Fibroblast of lung (primary cell): ENCODE results near the gene EML4. TPM values are rescaled to one million over a fixed set of nuclear protein-coding genes. Genes with fewer than 3 reads are reported as not detected.
"Not testable (repeated sequence)": the region's sequence is repeated elsewhere in the genome, so short reads cannot be mapped to it uniquely, and the experiment has no call there.

Experiments
- DNase-seq, 2 donors: peaks; one replicate each; pipeline versions ENCODE4 v3.0.0 to v3.0.0-alpha.2; 2010; ENCODE audit warnings: low read depth in 2 of 2
- H2AFZ ChIP-seq: 2 replicates; pipeline ENCODE4 v1.5.1; 2012; ENCODE audit warnings: low read length, control low read depth, inconsistent platforms
- H3K27ac ChIP-seq: 2 replicates; pipeline ENCODE4 v1.5.1; 2011; ENCODE audit warnings: low read length, control low read depth; ENCODE audit not compliant: insufficient read depth
- H3K27me3 ChIP-seq: 2 replicates; pipeline ENCODE4 v1.5.1; 2011; ENCODE audit warnings: mild to moderate bottlenecking, low read length; ENCODE audit not compliant: control insufficient read depth, insufficient read depth
- H3K36me3 ChIP-seq: 2 replicates; pipeline ENCODE4 v1.5.1; 2011; ENCODE audit warnings: low read length; ENCODE audit not compliant: control insufficient read depth, insufficient read depth
- H3K4me1 ChIP-seq: 2 replicates; pipeline ENCODE4 v1.5.1; 2011; ENCODE audit warnings: low read length; ENCODE audit not compliant: control insufficient read depth, insufficient read depth; ENCODE audit errors: extremely low read depth
- H3K4me2 ChIP-seq: 2 replicates; pipeline ENCODE4 v1.5.1; 2011; ENCODE audit warnings: low read length, control low read depth; ENCODE audit not compliant: insufficient read depth; ENCODE audit errors: extremely low read depth
- H3K4me3 ChIP-seq, 4 experiments: fragments of 200-600 bp in 1 of 4; sonication (generic) in 1 of 4; replicated peaks in 1 of 4; 2 replicates each; pipeline ENCODE4 v1.5.1; 2011 to 2016; ENCODE audit warnings: low read length in 4 of 4, low read depth in 3 of 4, mild to moderate bottlenecking in 3 of 4, control low read depth in 2 of 4, inconsistent platforms in 1 of 4, mixed read lengths in 1 of 4; ENCODE audit not compliant: insufficient read depth in 1 of 4; ENCODE audit errors: control extremely low read depth in 1 of 4
- H3K79me2 ChIP-seq: 2 replicates; pipeline ENCODE4 v1.5.1; 2012; ENCODE audit warnings: mild to moderate bottlenecking, low read length, inconsistent platforms; ENCODE audit not compliant: control insufficient read depth, insufficient read depth
- H3K9ac ChIP-seq: 2 replicates; pipeline ENCODE4 v1.5.1; 2011; ENCODE audit warnings: mild to moderate bottlenecking, low read length, control low read depth; ENCODE audit not compliant: insufficient read depth
- H3K9me3 ChIP-seq: 2 replicates; pipeline ENCODE4 v1.5.1; 2012; ENCODE audit warnings: low read depth, low read length; ENCODE audit not compliant: control insufficient read depth, insufficient read depth
- H4K20me1 ChIP-seq: 2 replicates; pipeline ENCODE4 v1.5.1; 2011; ENCODE audit warnings: low read length; ENCODE audit not compliant: control insufficient read depth, insufficient read depth; ENCODE audit errors: extremely low read depth
- EZH2 ChIP-seq: IDR thresholded peaks from 2 replicates; pipeline ENCODE4 v1.5.1; 2012; ENCODE audit warnings: low read length, control low read depth, mild to moderate bottlenecking; ENCODE audit errors: missing control alignments
- polyA plus RNA-seq, 2 donors: library from polyadenylated mRNA; depleted of rRNA in 1 of 2; stranded (reverse) in 1 of 2; unstranded in 1 of 2; fragments of >200 nt; gene quantifications; 2 replicates each; pipeline ENCODE4 v1.2.1, GENCODE V29; 2011 to 2012; ENCODE audit warnings: missing spikeins in 1 of 2
- total RNA-seq: library from RNA; depleted of rRNA; stranded (reverse); fragments of >200 nt; gene quantifications from 2 replicates; pipeline ENCODE4 v1.2.1, GENCODE V29; 2014
- TF ChIP-seq, protein P1 (sequence below), 2 donors: IDR thresholded peaks in 1 of 2; conservative IDR thresholded peaks in 1 of 2; 1 replicate in 1 of 2; 2 replicates in 1 of 2; pipeline ENCODE4 v1.5.1; 2011 to 2012; ENCODE audit warnings: low read length in 2 of 2, control low read depth in 1 of 2, inconsistent platforms in 1 of 2, low read depth in 1 of 2, mild to moderate bottlenecking in 1 of 2

Gene EML4
- total and polyA plus RNA-seq, 2 donors (not counting 1 experiment from before 2014, with no cell fraction given), result 49.5 to 62.7 TPM

DNA sequence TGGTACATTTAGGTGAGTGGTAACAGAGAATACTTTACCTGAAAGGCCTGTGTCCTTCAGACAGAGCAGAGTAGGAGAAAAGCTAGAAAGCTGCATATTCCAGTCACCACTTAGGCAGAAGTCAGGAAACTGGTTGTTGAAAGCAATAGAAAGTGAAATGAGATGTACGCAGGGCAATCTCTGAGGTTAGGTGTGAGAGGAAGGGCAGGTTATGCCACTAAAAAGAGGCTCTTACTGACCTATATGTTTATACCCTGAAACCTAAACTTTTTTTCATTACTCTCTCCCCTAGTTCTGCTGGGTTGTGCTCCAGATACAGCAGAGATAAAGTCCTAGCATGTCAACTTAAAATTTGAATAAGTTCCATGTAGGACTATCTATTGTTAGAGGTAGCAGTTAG, 98.4 kb downstream of the EML4 start:
- Histone ChIP-seq H3K36me3 (no peaks in the 10 kb centered on the region), H3K79me2 (no peaks in the 10 kb centered on the region), H3K27me3 (no peaks in the 10 kb centered on the region), H3K4me2 (no peak overlapping the region), H2AFZ (no peak overlapping the region), H3K27ac (no peak overlapping the region), H3K4me3 (no peak overlapping the region), H3K9ac (no peak overlapping the region), H4K20me1 (no peaks in the 10 kb centered on the region), H3K9me3 (no peaks in the 10 kb centered on the region), H3K4me1 (peaks cover 5% of the 10 kb centered on the region)
- no peak for TF ChIP-seq EZH2
- TF ChIP-seq, protein P1, sequence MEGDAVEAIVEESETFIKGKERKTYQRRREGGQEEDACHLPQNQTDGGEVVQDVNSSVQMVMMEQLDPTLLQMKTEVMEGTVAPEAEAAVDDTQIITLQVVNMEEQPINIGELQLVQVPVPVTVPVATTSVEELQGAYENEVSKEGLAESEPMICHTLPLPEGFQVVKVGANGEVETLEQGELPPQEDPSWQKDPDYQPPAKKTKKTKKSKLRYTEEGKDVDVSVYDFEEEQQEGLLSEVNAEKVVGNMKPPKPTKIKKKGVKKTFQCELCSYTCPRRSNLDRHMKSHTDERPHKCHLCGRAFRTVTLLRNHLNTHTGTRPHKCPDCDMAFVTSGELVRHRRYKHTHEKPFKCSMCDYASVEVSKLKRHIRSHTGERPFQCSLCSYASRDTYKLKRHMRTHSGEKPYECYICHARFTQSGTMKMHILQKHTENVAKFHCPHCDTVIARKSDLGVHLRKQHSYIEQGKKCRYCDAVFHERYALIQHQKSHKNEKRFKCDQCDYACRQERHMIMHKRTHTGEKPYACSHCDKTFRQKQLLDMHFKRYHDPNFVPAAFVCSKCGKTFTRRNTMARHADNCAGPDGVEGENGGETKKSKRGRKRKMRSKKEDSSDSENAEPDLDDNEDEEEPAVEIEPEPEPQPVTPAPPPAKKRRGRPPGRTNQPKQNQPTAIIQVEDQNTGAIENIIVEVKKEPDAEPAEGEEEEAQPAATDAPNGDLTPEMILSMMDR (conservative IDR thresholded peaks at IDR 0.05 in 1 of 2, IDR thresholded peaks at IDR 0.05 in 1 of 2; ENCODE audit: low read depth in 1 of 2, low read length in 2 of 2), result no peak
- no peak for DNase-seq

DNA sequence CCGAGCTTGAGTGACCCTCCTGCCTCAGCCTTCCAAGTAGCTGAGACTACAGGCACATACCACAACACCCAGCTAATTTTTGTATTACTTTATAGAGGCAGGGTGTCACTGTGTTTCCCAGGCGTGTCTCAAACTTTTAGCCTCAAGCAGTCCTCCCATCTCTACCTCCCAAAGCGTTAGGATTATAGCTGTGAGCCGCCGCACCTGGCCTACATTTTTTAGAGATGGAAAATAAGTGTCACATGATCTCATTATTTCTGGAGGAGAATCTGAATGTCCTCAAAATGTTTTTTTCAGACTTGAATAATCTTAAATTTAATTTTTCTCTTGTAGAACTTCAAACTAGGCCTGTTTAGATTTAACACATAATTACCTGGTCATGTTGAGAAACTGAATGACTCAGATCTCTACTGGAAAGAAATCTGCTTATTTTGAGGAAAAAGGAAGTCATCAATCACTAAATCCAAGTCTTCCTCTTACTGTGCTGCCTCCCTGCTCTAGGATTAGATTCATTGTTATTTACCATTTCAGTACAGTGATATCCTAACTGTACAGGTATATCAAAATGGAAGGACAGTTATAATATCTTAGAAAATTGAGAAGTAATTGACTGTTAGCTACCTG, 99.5 kb downstream of the EML4 start:
- no peak overlapping the region for H3K27ac ChIP-seq
- no peaks in the 10 kb centered on the region for H3K36me3 ChIP-seq
- peak in 1 of 2 donors; percentile 12 for DNase-seq
- no peak overlapping the region for H3K4me2 ChIP-seq
- H2AFZ ChIP-seq, result no peak overlapping the region
- no peaks in the 10 kb centered on the region for H3K9me3 ChIP-seq
- no peaks in the 10 kb centered on the region for H4K20me1 ChIP-seq
- H3K27me3 ChIP-seq, result no peaks in the 10 kb centered on the region
- H3K4me1 ChIP-seq, result peaks cover 5% of the 10 kb centered on the region
- no peaks in the 10 kb centered on the region for H3K79me2 ChIP-seq
- H3K4me3 ChIP-seq, result no peak overlapping the region
- TF ChIP-seq, protein P1 (conservative IDR thresholded peaks at IDR 0.05 in 1 of 2, IDR thresholded peaks at IDR 0.05 in 1 of 2; ENCODE audit: low read depth in 1 of 2, low read length in 2 of 2), result no peak
- TF ChIP-seq EZH2, result no peak
- no peak overlapping the region for H3K9ac ChIP-seq

DNA sequence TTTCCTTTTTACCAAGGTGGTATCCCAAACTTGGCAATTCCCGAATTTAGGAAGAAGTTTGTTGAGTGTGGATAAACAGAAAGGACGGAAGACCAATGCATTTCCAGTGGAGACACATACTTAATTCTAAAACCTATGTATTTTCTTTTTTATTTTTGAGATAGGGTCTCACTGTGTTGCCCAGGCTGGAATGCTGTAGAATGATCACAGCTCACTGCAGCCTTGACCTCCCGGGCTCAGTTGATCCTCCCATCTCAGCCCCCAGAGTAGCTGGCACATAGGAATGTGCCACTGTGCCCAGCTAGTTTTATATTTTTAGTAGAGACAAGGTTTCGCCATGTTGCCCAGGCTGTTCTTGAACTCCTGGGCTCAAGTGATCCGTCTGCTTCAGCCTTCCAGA, 101.6 kb downstream of the EML4 start:
- Histone ChIP-seq H3K4me1 (peaks cover 5% of the 10 kb centered on the region), H3K79me2 (no peaks in the 10 kb centered on the region), H3K36me3 (no peaks in the 10 kb centered on the region), H3K27me3 (no peaks in the 10 kb centered on the region), H3K4me3 (no peak overlapping the region), H2AFZ (no peak overlapping the region), H4K20me1 (no peaks in the 10 kb centered on the region), H3K27ac (no peak overlapping the region), H3K9me3 (no peaks in the 10 kb centered on the region), H3K4me2 (no peak overlapping the region), H3K9ac (no peak overlapping the region)
- no peak for DNase-seq
- no peak for TF ChIP-seq EZH2
- TF ChIP-seq, protein P1 (conservative IDR thresholded peaks at IDR 0.05 in 1 of 2, IDR thresholded peaks at IDR 0.05 in 1 of 2; ENCODE audit: low read depth in 1 of 2, low read length in 2 of 2), result no peak

DNA sequence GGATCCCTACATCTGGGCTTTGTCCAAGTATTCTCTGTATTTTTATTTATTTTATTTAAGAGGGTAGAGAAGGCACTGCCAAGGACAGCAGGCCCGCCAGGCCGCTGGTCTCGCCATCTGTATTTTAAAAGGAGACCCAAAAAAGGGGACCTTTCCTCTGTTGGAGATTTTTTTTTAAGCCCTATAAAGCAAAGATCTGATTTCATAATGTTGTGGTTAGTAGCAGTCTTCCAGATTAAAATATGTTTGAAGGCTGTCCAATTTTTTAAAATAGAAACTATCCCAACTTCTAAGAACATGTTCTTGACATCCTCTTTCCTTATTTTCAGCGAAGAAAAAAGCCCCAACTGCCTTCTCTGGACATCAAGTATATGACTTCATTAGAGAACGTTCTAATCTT, 102.1 kb downstream of the EML4 start:
- not testable (repeated sequence) for H3K4me1 ChIP-seq, H3K79me2 ChIP-seq, H3K9ac ChIP-seq, H3K4me3 ChIP-seq, H3K36me3 ChIP-seq, H3K27me3 ChIP-seq, H3K27ac ChIP-seq, H3K9me3 ChIP-seq, H2AFZ ChIP-seq, H4K20me1 ChIP-seq, H3K4me2 ChIP-seq
- peak; percentile 27 to 64 for DNase-seq
